ENCODE data around the gene ARHGEF25.
"Not testable (repeated sequence)": the region's sequence is repeated elsewhere in the genome, so short reads cannot be mapped to it uniquely, and the experiment has no call there.

The ARHGEF25 gene

DNA sequence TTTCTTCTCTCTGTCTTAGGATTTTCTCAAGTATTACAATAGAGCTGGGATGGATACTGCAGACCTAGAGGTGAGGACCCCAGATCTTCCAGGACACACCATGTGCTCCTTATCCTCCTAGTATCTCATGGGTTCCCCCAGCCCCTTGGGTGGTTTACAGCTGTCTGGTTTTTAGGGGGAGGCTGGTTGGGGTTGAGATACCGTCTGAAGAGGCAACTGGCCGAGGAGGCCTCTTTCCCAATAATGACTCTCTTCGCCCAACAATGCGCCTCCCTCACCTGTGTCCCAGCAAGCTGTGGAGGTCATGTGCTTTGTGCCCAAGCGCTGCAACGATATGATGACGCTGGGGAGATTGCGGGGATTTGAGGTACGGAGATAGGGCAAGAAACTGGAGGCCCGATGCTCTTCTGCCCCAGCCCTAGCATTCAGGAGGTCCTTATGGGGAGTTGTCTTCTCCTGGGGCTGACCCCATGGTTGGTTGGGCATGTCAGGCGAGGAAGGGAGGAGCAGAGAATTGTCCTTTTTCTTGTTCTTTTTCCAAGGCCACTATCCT lies 3.8 kb downstream of the ARHGEF25 start:
- TF ChIP-seq, protein P1, sequence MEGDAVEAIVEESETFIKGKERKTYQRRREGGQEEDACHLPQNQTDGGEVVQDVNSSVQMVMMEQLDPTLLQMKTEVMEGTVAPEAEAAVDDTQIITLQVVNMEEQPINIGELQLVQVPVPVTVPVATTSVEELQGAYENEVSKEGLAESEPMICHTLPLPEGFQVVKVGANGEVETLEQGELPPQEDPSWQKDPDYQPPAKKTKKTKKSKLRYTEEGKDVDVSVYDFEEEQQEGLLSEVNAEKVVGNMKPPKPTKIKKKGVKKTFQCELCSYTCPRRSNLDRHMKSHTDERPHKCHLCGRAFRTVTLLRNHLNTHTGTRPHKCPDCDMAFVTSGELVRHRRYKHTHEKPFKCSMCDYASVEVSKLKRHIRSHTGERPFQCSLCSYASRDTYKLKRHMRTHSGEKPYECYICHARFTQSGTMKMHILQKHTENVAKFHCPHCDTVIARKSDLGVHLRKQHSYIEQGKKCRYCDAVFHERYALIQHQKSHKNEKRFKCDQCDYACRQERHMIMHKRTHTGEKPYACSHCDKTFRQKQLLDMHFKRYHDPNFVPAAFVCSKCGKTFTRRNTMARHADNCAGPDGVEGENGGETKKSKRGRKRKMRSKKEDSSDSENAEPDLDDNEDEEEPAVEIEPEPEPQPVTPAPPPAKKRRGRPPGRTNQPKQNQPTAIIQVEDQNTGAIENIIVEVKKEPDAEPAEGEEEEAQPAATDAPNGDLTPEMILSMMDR (IDR thresholded peaks at IDR 0.05; ENCODE audit: borderline replicate concordance, insufficient read depth, low read depth, low read length) = no peak
- H3K4me3 ChIP-seq (ENCODE audit: low read depth, low read length) = no peak overlapping the region

DNA sequence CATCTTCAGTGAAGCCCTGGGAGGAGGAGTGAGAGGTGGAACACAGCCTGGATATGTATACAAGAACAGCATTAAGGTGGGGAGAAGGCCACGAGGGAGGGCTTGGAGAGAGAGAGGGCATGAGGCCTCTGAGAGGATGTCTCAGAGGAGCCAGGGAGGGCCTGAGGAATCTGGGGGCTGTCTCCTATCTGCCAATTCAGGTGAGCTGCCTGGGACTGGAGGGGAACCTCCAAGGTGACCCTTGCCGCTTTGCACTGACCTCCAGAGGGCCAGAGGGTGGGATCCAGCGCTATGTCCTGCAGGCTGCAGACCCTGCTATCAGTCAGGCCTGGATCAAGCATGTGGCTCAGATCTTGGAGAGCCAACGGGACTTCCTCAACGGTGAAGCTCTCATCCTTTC lies 4.4 kb downstream of the ARHGEF25 start:
- H3K4me3 ChIP-seq (ENCODE audit: low read depth, low read length) = no peak overlapping the region

GRCh38 chr12:57616383-57617101 lies 5.3 kb downstream of the ARHGEF25 start:
- TF ChIP-seq, protein P1 (IDR thresholded peaks at IDR 0.05; ENCODE audit: borderline replicate concordance, insufficient read depth, low read depth, low read length) = no peak
- H3K4me3 ChIP-seq (ENCODE audit: low read depth, low read length) = no peak overlapping the region

More for the DNA sequence above, 4.4 kb downstream of the ARHGEF25 start:
- TF ChIP-seq, protein P1 (IDR thresholded peaks at IDR 0.05; ENCODE audit: borderline replicate concordance, insufficient read depth, low read depth, low read length) = no peak

GRCh38 chr12:57617942-57618341 lies 6.7 kb downstream of the ARHGEF25 start:
- no peak overlapping the region for H3K4me3 ChIP-seq (ENCODE audit: low read depth, low read length)
- TF ChIP-seq, protein P1 (IDR thresholded peaks at IDR 0.05; ENCODE audit: borderline replicate concordance, insufficient read depth, low read depth, low read length) = no peak

DNA sequence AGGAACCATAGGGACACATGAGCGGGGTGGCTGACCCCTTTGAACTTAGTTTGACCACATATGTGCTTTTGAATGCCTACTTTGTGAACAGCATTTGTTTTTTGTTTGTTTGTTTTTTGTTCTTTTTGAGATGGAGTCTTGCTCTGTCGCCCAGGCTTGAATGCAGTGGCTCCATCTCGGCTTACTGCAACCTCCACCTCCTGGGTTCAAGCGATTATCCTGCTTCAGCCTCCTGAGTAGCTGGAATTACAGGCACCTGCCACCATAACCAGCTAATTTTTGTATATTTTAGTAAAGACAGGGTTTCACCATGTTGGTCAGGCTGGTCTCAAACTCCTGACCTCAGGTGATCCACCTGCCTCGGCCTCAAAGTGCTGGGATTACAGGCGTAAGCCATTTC lies 7.2 kb downstream of the ARHGEF25 start:
- H3K4me3 ChIP-seq (ENCODE audit: low read depth, low read length) = not testable (repeated sequence)

GRCh38 chr12:57618966-57619433 lies 7.8 kb downstream of the ARHGEF25 start:
- TF ChIP-seq, protein P1 (IDR thresholded peaks at IDR 0.05; ENCODE audit: borderline replicate concordance, insufficient read depth, low read depth, low read length) = no peak
- H3K4me3 ChIP-seq (ENCODE audit: low read depth, low read length) = no peak overlapping the region

GRCh38 chr12:57619434-57620244 lies 8.4 kb downstream of the ARHGEF25 start:
- no peak overlapping the region for H3K4me3 ChIP-seq (ENCODE audit: low read depth, low read length)
- TF ChIP-seq, protein P1 (IDR thresholded peaks at IDR 0.05; ENCODE audit: borderline replicate concordance, insufficient read depth, low read depth, low read length) = no peak

Data from GM12875 (cell line).